GM23338 (cell line): Measurements from ENCODE around the gene TAF1L. TPM values are rescaled to one million over a fixed set of nuclear protein-coding genes. Genes with fewer than 3 reads are reported as not detected.

ENCODE experiments used
- ATAC-seq: fragments of 200-7000 bp; cut with Tn5 transposase; 3 replicates; pipeline ENCODE4 v1.9.1; 2020
- DNase-seq: peaks from one replicate; pipeline ENCODE4 v3.0.0-alpha.2; 2015; ENCODE audit warnings: low spot score
- H2AFZ ChIP-seq: fragments of 200-600 bp; sonication (generic); 2 replicates; pipeline ENCODE4 v1.8.0; 2016; ENCODE audit warnings: antibody characterized with exemption, mild to moderate bottlenecking, moderate library complexity
- H3F3A ChIP-seq: fragments of 200-600 bp; sonication (generic); replicated peaks from 2 replicates; pipeline ENCODE4 v1.8.0; 2017; ENCODE audit warnings: antibody characterized with exemption, mixed run types, low read depth
- H3K27ac ChIP-seq: fragments of 200-600 bp; sonication (generic); 2 replicates; pipeline ENCODE4 v1.6.1; 2016; ENCODE audit warnings: low read depth
- H3K27me3 ChIP-seq: fragments of 200-600 bp; sonication (generic); 2 replicates; pipeline ENCODE4 v1.8.0; 2016; ENCODE audit warnings: mild to moderate bottlenecking, mixed run types, moderate library complexity; ENCODE audit not compliant: insufficient read depth
- H3K36me3 ChIP-seq: fragments of 200-600 bp; sonication (generic); 2 replicates; pipeline ENCODE4 v1.8.0; 2016; ENCODE audit warnings: mild to moderate bottlenecking; ENCODE audit not compliant: insufficient read depth
- H3K4me1 ChIP-seq: fragments of 200-600 bp; sonication (generic); 2 replicates; pipeline ENCODE4 v1.8.0; 2016; ENCODE audit warnings: mild to moderate bottlenecking, moderate library complexity; ENCODE audit not compliant: insufficient read depth
- H3K4me2 ChIP-seq: fragments of 200-600 bp; sonication (generic); 2 replicates; pipeline ENCODE4 v1.7.1; 2017; ENCODE audit warnings: mixed run types
- H3K4me3 ChIP-seq: fragments of 200-600 bp; sonication (generic); 2 replicates; pipeline ENCODE4 v1.6.1; 2016; ENCODE audit warnings: mixed run types
- H3K79me2 ChIP-seq: fragments of 200-600 bp; sonication (generic); replicated peaks from 2 replicates; pipeline ENCODE4 v1.8.0; 2017; ENCODE audit warnings: mild to moderate bottlenecking; ENCODE audit not compliant: insufficient read depth
- H3K9me2 ChIP-seq: fragments of 200-600 bp; sonication (generic); 2 replicates; pipeline ENCODE4 v1.8.0; 2017; ENCODE audit not compliant: insufficient read depth
- H4K20me1 ChIP-seq: fragments of 200-600 bp; sonication (generic); replicated peaks from 2 replicates; pipeline ENCODE4 v1.8.0; 2017; ENCODE audit warnings: mild to moderate bottlenecking; ENCODE audit not compliant: insufficient read depth
- H3K27ac Mint-ChIP-seq: 2 replicates; pipeline ENCODE4 v1.8.0; 2020; ENCODE audit warnings: inconsistent platforms, mild to moderate bottlenecking, moderate library complexity, mixed read lengths
- H3K27me3 Mint-ChIP-seq: 3 replicates; pipeline ENCODE4 v1.8.0; 2022; ENCODE audit warnings: low read depth, mild to moderate bottlenecking, moderate library complexity, mixed read lengths, inconsistent platforms; ENCODE audit not compliant: insufficient read depth, poor library complexity
- H3K36me3 Mint-ChIP-seq: 3 replicates; pipeline ENCODE4 v1.8.0; 2021; ENCODE audit warnings: low read depth, mild to moderate bottlenecking, inconsistent platforms, moderate library complexity, mixed read lengths
- H3K4me1 Mint-ChIP-seq: 3 replicates; pipeline ENCODE4 v1.8.0; 2020; ENCODE audit warnings: mild to moderate bottlenecking, inconsistent platforms, mixed read lengths
- H3K4me3 Mint-ChIP-seq: 3 replicates; pipeline ENCODE4 v1.8.0; 2021; ENCODE audit warnings: moderate library complexity, mild to moderate bottlenecking, inconsistent platforms, mixed read lengths
- H3K9me3 Mint-ChIP-seq: 3 replicates; pipeline ENCODE4 v1.8.0; 2020; ENCODE audit warnings: moderate library complexity, mild to moderate bottlenecking, inconsistent platforms, mixed read lengths
- CTCF ChIP-seq, 2 experiments: fragments of 200-600 bp in 1 of 2; sonication (generic) in 1 of 2; conservative IDR thresholded peaks; 2 replicates each; pipeline versions ENCODE4 v1.5.1 to v1.6.1; 2016 to 2017; ENCODE audit warnings: antibody characterized with exemption in 2 of 2, low read depth in 2 of 2, mild to moderate bottlenecking in 2 of 2, moderate library complexity in 1 of 2
- ETS1 ChIP-seq: IDR thresholded peaks from 2 replicates; pipeline ENCODE4 v1.6.1; 2016; ENCODE audit warnings: antibody characterized with exemption
- EZH2phosphoT487 ChIP-seq: fragments of 200-600 bp; sonication (generic); IDR thresholded peaks from one replicate; pipeline ENCODE4 v1.8.1; 2018; ENCODE audit warnings: antibody characterized with exemption; ENCODE audit not compliant: unreplicated experiment
- POLR2AphosphoS5 ChIP-seq: IDR thresholded peaks from 2 replicates; pipeline ENCODE4 v1.6.1; 2016; ENCODE audit warnings: antibody characterized with exemption, low read depth
- STAT1 ChIP-seq: IDR thresholded peaks from one replicate; pipeline ENCODE4 v1.6.1; 2016; ENCODE audit warnings: antibody characterized with exemption; ENCODE audit not compliant: unreplicated experiment
- ZNF114 ChIP-seq: fragments of 250-450 bp; sonication (Bioruptor Pico); IDR thresholded peaks from 2 replicates; pipeline ENCODE4 v1.5.0; 2020; ENCODE audit warnings: mild to moderate bottlenecking, moderate library complexity
- ZNF331 ChIP-seq: fragments of 250-450 bp; sonication (Bioruptor Pico); IDR thresholded peaks from 2 replicates; pipeline ENCODE4 v1.5.0; 2020; ENCODE audit warnings: low read depth, mild to moderate bottlenecking, moderate library complexity
- polyA plus RNA-seq: library from polyadenylated mRNA; unstranded; fragments of >200 nt; fragmentation: Nextera tagmentation; extraction: Ambion mirVana; gene quantifications from 2 replicates; pipeline ENCODE4 v1.2.1, GENCODE V29; 2016
- total RNA-seq: library from RNA; depleted of rRNA; stranded (reverse); fragments of >200 nt; shearing (Covaris generic); gene quantifications from 2 replicates; pipeline ENCODE4 v1.2.3, GENCODE V29; 2014; rRNA removed

Gene TAF1L
- total and polyA plus RNA-seq, 2 experiments from 2014 or later, result 0.07 TPM; not detected in 1

GRCh38 chr9:32579706-32580331, 55.6 kb downstream of the TAF1L start:
- Mint-ChIP-seq H3K36me3 (no peaks in the 10 kb centered on the region), H3K4me1 (peaks cover 14% of the 10 kb centered on the region)
- H3K4me2 ChIP-seq, result no peak overlapping the region

More at GRCh38 chr9:32579706-32580331, 55.6 kb downstream of the TAF1L start:
- no peaks in the 10 kb centered on the region for H3K27me3 ChIP-seq
- H3K4me1 ChIP-seq, result 0 out of 2 replicates have a peak, but pooled peaks cover 7% of the 10 kb centered on the region
- H3K36me3 ChIP-seq, result no peaks in the 10 kb centered on the region
- H3K4me3 Mint-ChIP-seq, result no peak overlapping the region
- H3F3A ChIP-seq, result no peaks in the 10 kb centered on the region
- DNase-seq (peak; percentile 71), ATAC-seq (no peak)
- H4K20me1 ChIP-seq, result no peaks in the 10 kb centered on the region
- no peaks in the 10 kb centered on the region for H3K9me2 ChIP-seq
- H2AFZ ChIP-seq, result no peak overlapping the region
- TF ChIP-seq STAT1, result no peak
- TF ChIP-seq CTCF (conservative IDR thresholded peaks at IDR 0.05; ENCODE audit: low read depth in 2 of 2), result peak; percentile 94 to 99
- no peak for TF ChIP-seq POLR2AphosphoS5
- TF ChIP-seq ZNF114, result no peak
- TF ChIP-seq ETS1, result no peak
- no peak for TF ChIP-seq EZH2phosphoT487
- no peak for TF ChIP-seq ZNF331 (CRISPR knock-in tag)
- no peak overlapping the region for H3K4me3 ChIP-seq
- H3K79me2 ChIP-seq, result no peaks in the 10 kb centered on the region
- no peak overlapping the region for H3K27ac Mint-ChIP-seq
- no peaks in the 10 kb centered on the region for H3K27me3 Mint-ChIP-seq
- no peaks in the 10 kb centered on the region for H3K9me3 Mint-ChIP-seq
- no peak overlapping the region for H3K27ac ChIP-seq

Other genes with a start within 250 kb of the TAF1L start
- 12.9 and 14.2 TPM in 2 replicates for gene RIGI, start 109.5 kb downstream of the TAF1L start, total RNA-seq
- 10.9 and 14.7 TPM in 2 replicates for gene RIGI, start 109.5 kb downstream of the TAF1L start, polyA plus RNA-seq
- gene SMIM27, start 83.3 kb downstream of the TAF1L start, total RNA-seq, result 0.39 and 3.4 TPM in 2 replicates
- gene SMIM27, start 83.3 kb downstream of the TAF1L start, polyA plus RNA-seq, result 106 and 116 TPM in 2 replicates
- 35.9 and 43.3 TPM in 2 replicates for gene TOPORS, start 83.1 kb downstream of the TAF1L start, total RNA-seq
- 26.5 and 31.8 TPM in 2 replicates for gene TOPORS, start 83.1 kb downstream of the TAF1L start, polyA plus RNA-seq
- gene NDUFB6, start 62.5 kb downstream of the TAF1L start, total RNA-seq, result 53.8 and 56.5 TPM in 2 replicates
- 226 and 231 TPM in 2 replicates for gene NDUFB6, start 62.5 kb downstream of the TAF1L start, polyA plus RNA-seq
- gene TMEM215, start 147.9 kb upstream of the TAF1L start, total RNA-seq, result 1.2 and 1.3 TPM in 2 replicates
- 0.71 and 0.79 TPM in 2 replicates for gene TMEM215, start 147.9 kb upstream of the TAF1L start, polyA plus RNA-seq